ENCODE results near the gene FBXL7. TPM values are rescaled to one million over a fixed set of nuclear protein-coding genes. Genes with fewer than 3 reads are reported as not detected.
A peak's percentile ranks its signal among the peaks of the same experiment; 100 is the strongest.

FBXL7 gene
- total and polyA plus RNA-seq, 2 donors (not counting 3 experiments of a cell fraction or from before 2014, with no cell fraction given) = 23.5 to 32.2 TPM

GRCh38 chr5:15621094-15621493 lies 121.1 kb downstream of the FBXL7 start:
- TSS peak; percentile 19 for BruUV-seq (replicated peaks)
- H3K9me3 ChIP-seq (replicated peaks; ENCODE audit: control insufficient read depth, insufficient read depth, low read length) = no peaks in the 10 kb centered on the region
- peaks cover 0 to 2% of the 10 kb centered on the region in 2 experiments for H3K36me3 ChIP-seq (ENCODE audit: control insufficient read depth in 2 of 2, extremely low read depth in 1 of 2, insufficient read depth in 2 of 2, low read length in 2 of 2)
- DNase-seq (ENCODE audit: low read depth, low spot score) (peak; percentile 41), FAIRE-seq (no peak)
- no peak overlapping the region for H3K9ac ChIP-seq (replicated peaks; ENCODE audit: extremely low read depth, insufficient read depth, low read length)
- H3K27me3 ChIP-seq (ENCODE audit: control insufficient read depth in 2 of 2, insufficient read depth in 2 of 2, low read length in 2 of 2) = no peaks in the 10 kb centered on the region
- H3K9me1 ChIP-seq (replicated peaks; ENCODE audit: control insufficient read depth, extremely low read depth, insufficient read depth, low read length) = no peaks in the 10 kb centered on the region
- H3K79me2 ChIP-seq (ENCODE audit: control insufficient read depth, insufficient read depth, low read length) = peaks cover 7% of the 10 kb centered on the region
- POLR2A ChIA-PET = no interaction called here
- peak overlapping the region; percentile 12 for H3K4me2 ChIP-seq (ENCODE audit: insufficient read depth, low read length)
- dilution Hi-C loops (cut with MboI; ENCODE audit: extremely low pct_ligation_motif_present, low sequenced_read_pairs) (no loop called here), intact Hi-C loops (cut with micrococcal nuclease) (no loop called here)
- TF ChIP-seq POLR2AphosphoS5 (IDR thresholded peaks at IDR 0.05; ENCODE audit: insufficient read depth, low read depth, low read length) (no peak), EZH2 (IDR thresholded peaks at IDR 0.05; ENCODE audit: borderline replicate concordance, low read depth, low read length, severe bottlenecking) (no peak), MAX (IDR thresholded peaks at IDR 0.05; ENCODE audit: insufficient read depth, insufficient read length) (no peak), MYC (IDR thresholded peaks at IDR 0.05; ENCODE audit: low read depth, low read length) (no peak), POLR2A (IDR thresholded peaks at IDR 0.05; ENCODE audit: low read depth, low read length) (no peak), CTCF (IDR thresholded peaks at IDR 0.05; ENCODE audit: extremely low read depth in 1 of 2, insufficient read depth in 1 of 2, low read depth in 1 of 2, low read length in 2 of 2) (no peak), JUN (IDR thresholded peaks at IDR 0.05; ENCODE audit: borderline replicate concordance, insufficient read depth, insufficient read length, low read depth) (no peak), GATA2 (IDR thresholded peaks at IDR 0.05; ENCODE audit: insufficient read depth, insufficient read length, low read depth, low read length) (no peak), FOS (IDR thresholded peaks at IDR 0.05; ENCODE audit: borderline replicate concordance, insufficient read depth, low read length) (no peak)
- peaks cover 21% of the 10 kb centered on the region for H3K4me1 ChIP-seq (ENCODE audit: control insufficient read depth, extremely low read depth, insufficient read depth, low read length)
- H3K27ac ChIP-seq (ENCODE audit: insufficient read depth, low read depth, low read length) = peak overlapping the region; percentile 48
- no peak overlapping the region for H2AFZ ChIP-seq (ENCODE audit: low read depth, low read length)
- H3K4me3 ChIP-seq (replicated peaks in 1 of 3; ENCODE audit: insufficient read depth in 1 of 3, low read depth in 1 of 3, low read length in 3 of 3) = no peak overlapping the region
- no peaks in the 10 kb centered on the region for H4K20me1 ChIP-seq (replicated peaks; ENCODE audit: control insufficient read depth, extremely low read depth, insufficient read depth, low read length)
- CTCF ChIA-PET = interaction anchor here (1.1 to 2.1 kb wide), 6 partner anchors 9 to 515 kb away, joined by 3 to 7 read pairs (median 5); no protein-coding TSS in a partner anchor

Data from endothelial cell of umbilical vein (primary cell).